ENCODE data around the gene PREX1. TPM values are rescaled to one million over a fixed set of nuclear protein-coding genes. Genes with fewer than 3 reads are reported as not detected.

Gene PREX1
- total and polyA plus RNA-seq, 4 donors: 20.4 to 49.0 (median 42.6) TPM

DNA sequence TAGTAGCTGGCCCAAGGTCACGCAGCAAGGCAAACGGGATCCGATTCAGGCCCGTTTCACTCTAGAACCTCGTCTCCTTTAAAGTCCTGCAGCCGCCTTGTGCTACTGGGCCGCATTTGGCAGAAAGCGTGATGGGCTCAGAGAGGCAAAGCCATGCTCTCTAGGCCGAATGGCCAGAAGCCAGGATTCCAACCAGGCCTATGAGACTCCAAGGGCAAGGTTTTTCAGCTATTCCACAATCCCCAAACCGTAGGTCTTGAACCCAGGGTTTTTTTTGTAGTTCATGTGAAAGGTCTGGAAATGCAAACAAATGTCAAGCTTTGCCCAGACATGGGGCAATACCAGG, 174.1 kb downstream of the PREX1 start:
- Histone ChIP-seq H3K9me3 (ENCODE audit: control insufficient read depth, low read length) (no peaks in the 10 kb centered on the region), H3K36me3 (ENCODE audit: control insufficient read depth in 1 of 2, insufficient read depth in 2 of 2, low read length in 1 of 2) (peaks cover 0 to 21% of the 10 kb centered on the region in 2 donors), H3K27me3 (ENCODE audit: control insufficient read depth in 1 of 2, insufficient read depth in 2 of 2, low read length in 1 of 2) (no peaks in the 10 kb centered on the region), H3K4me3 (ENCODE audit: low read length in 2 of 2) (no peak overlapping the region), H3K27ac (ENCODE audit: low read depth in 1 of 2, low read length in 2 of 2) (no peak overlapping the region), H3K4me1 (ENCODE audit: control insufficient read depth in 1 of 2, insufficient read depth in 2 of 2, low read length in 2 of 2) (no peaks in the 10 kb centered on the region)
- intact Hi-C loops (cut with DNase I): no loop called here
- WGBS, 2 donors: 84 to 89% methylated on average over 10 of the region's 10 CpGs
- no peak for ATAC-seq (ENCODE audit: low FRiP score)
- no peak for DNase-seq

DNA sequence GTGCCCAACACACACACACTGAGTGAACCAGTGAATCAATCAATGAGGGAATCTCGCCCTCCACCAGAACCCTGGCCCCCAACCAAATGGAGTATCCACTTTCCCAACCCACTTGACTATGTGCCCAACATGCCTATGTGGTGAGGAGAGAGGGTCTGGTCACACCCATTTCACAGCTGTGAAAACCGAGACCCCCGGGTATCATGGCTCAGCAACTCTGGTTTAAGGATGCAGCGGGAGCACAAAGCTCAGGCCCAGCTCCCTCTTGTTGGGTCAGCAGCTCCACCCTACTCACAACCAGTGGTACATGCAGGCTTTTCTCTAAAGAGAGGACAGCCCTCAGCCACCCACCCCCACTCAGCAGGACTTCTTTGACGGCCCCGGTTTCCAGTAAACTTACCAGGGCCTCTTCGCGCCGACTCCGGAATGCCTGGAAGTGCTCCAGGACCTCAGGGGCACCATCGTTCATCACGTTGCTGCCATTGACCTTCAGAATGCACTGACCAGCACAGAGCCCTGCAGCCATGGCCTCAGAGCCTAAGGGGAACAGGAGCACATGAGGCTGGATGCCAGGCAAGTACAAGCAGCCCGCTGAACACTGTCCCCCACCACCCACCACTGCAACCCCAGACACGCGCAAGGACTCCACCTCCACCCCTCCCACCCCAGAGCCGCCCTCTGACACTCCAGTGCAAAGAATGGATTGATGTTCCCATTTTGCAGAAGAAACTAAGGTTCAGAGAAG, 174.7 kb downstream of the PREX1 start:
- no peaks in the 10 kb centered on the region for H3K4me1 ChIP-seq (ENCODE audit: control insufficient read depth in 1 of 2, insufficient read depth in 2 of 2, low read length in 2 of 2)
- intact Hi-C loops (cut with DNase I): no loop called here
- peaks cover 0 to 21% of the 10 kb centered on the region in 2 donors for H3K36me3 ChIP-seq (ENCODE audit: control insufficient read depth in 1 of 2, insufficient read depth in 2 of 2, low read length in 1 of 2)

DNA sequence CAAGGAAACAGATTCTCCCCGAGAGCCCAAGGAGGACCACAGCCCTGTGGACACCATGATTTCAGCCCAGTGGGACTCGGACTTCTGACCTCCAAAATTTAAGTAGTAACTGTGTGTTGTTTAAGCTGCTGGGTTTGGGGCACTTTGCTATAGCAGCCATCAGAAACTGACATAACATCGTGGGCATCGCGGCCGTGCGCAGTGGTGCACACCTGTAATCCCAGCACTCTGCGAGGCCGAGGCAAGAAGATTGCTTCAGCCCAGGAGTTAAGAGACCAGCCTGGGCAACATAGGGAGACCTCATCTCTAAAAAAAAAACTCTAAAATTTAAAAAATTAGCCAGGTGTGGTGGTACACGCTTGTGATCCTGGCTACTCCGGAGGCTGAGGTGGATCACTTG, 175.8 kb downstream of the PREX1 start:
- ATAC-seq (ENCODE audit: low FRiP score): no peak
- peaks cover 0 to 21% of the 10 kb centered on the region in 2 donors for H3K36me3 ChIP-seq (ENCODE audit: control insufficient read depth in 1 of 2, insufficient read depth in 2 of 2, low read length in 1 of 2)
- H3K27me3 ChIP-seq (ENCODE audit: control insufficient read depth in 1 of 2, insufficient read depth in 2 of 2, low read length in 1 of 2): no peaks in the 10 kb centered on the region
- H3K27ac ChIP-seq (ENCODE audit: low read depth in 1 of 2, low read length in 2 of 2): no peak overlapping the region
- H3K4me1 ChIP-seq (ENCODE audit: control insufficient read depth in 1 of 2, insufficient read depth in 2 of 2, low read length in 2 of 2): no peaks in the 10 kb centered on the region
- intact Hi-C loops (cut with DNase I): no loop called here
- no peak for DNase-seq
- WGBS, 2 donors: 93 to 94% methylated on average over 11 of the region's 11 CpGs
- H3K4me3 ChIP-seq (ENCODE audit: low read length in 2 of 2): no peak overlapping the region
- no peaks in the 10 kb centered on the region for H3K9me3 ChIP-seq (ENCODE audit: control insufficient read depth, low read length)

More for the DNA sequence above, 174.7 kb downstream of the PREX1 start:
- H3K27me3 ChIP-seq (ENCODE audit: control insufficient read depth in 1 of 2, insufficient read depth in 2 of 2, low read length in 1 of 2): no peaks in the 10 kb centered on the region
- H3K4me3 ChIP-seq (ENCODE audit: low read length in 2 of 2): no peak overlapping the region
- H3K9me3 ChIP-seq (ENCODE audit: control insufficient read depth, low read length): no peaks in the 10 kb centered on the region
- ATAC-seq (ENCODE audit: low FRiP score) (no peak), DNase-seq (no peak)
- WGBS, 2 donors: 59 to 62% methylated on average over 16 of the region's 16 CpGs
- H3K27ac ChIP-seq (ENCODE audit: low read depth in 1 of 2, low read length in 2 of 2): no peak overlapping the region

DNA sequence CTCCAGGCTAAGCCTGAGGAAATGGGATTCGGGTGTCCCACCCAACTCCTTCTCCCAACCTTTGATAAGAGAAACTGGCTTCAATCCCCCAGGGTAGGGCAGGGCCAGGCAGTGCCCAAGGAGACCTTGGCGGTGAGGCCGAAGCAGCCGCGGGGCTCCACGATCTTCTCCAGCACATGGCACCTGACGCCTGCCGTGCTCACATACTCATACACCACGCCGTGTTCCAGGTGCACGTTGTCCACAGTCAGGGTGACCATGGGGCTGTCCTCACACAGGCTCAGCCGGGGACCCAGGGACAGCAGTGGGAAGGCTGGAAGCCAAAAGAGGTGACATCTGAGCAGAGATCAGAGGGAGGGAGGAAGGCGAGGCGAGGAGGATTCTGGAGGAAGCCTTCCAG, 176.5 kb downstream of the PREX1 start:
- ATAC-seq (ENCODE audit: low FRiP score) (no peak), DNase-seq (no peak)
- WGBS, 2 donors: 90 to 94% methylated on average over 14 of the region's 14 CpGs
- Histone ChIP-seq H3K27ac (ENCODE audit: low read depth in 1 of 2, low read length in 2 of 2) (no peak overlapping the region), H3K4me3 (ENCODE audit: low read length in 2 of 2) (no peak overlapping the region), H3K4me1 (ENCODE audit: control insufficient read depth in 1 of 2, insufficient read depth in 2 of 2, low read length in 2 of 2) (no peaks in the 10 kb centered on the region), H3K27me3 (ENCODE audit: control insufficient read depth in 1 of 2, insufficient read depth in 2 of 2, low read length in 1 of 2) (no peaks in the 10 kb centered on the region), H3K36me3 (ENCODE audit: control insufficient read depth in 1 of 2, insufficient read depth in 2 of 2, low read length in 1 of 2) (peaks cover 0 to 21% of the 10 kb centered on the region in 2 donors), H3K9me3 (ENCODE audit: control insufficient read depth, low read length) (no peaks in the 10 kb centered on the region)
- intact Hi-C loops (cut with DNase I): no loop called here

DNA sequence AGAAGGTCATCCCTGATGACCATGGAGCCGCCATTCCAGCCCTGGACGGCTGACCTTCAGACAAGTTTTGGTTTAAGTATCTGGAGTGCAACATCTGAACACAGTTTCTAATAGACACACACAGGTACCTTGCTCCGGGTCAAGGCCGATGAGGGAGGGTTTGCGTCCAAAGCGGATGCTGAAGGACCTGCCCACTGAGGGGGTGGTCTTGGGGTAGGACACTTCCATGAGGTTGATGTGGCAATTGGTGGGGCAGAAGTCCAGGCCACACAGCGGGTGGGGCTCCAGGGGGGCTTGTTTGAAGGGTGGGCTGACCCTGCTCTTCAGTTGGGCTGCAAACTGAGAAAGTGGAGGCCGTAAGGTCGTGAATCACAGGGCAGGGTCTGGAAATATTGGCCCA, 177.9 kb downstream of the PREX1 start:
- H3K27me3 ChIP-seq (ENCODE audit: control insufficient read depth in 1 of 2, insufficient read depth in 2 of 2, low read length in 1 of 2): no peaks in the 10 kb centered on the region
- 92 to 94% methylated on average over 9 of the region's 9 CpGs for WGBS, 2 donors
- no peaks in the 10 kb centered on the region for H3K9me3 ChIP-seq (ENCODE audit: control insufficient read depth, low read length)
- no peak overlapping the region for H3K27ac ChIP-seq (ENCODE audit: low read depth in 1 of 2, low read length in 2 of 2)
- intact Hi-C loops (cut with DNase I): no loop called here
- no peaks in the 10 kb centered on the region for H3K4me1 ChIP-seq (ENCODE audit: control insufficient read depth in 1 of 2, insufficient read depth in 2 of 2, low read length in 2 of 2)
- H3K36me3 ChIP-seq (ENCODE audit: control insufficient read depth in 1 of 2, insufficient read depth in 2 of 2, low read length in 1 of 2): peaks cover 0 to 25% of the 10 kb centered on the region in 2 donors
- H3K4me3 ChIP-seq (ENCODE audit: low read length in 2 of 2): no peak overlapping the region
- ATAC-seq (ENCODE audit: low FRiP score) (no peak), DNase-seq (no peak)

DNA sequence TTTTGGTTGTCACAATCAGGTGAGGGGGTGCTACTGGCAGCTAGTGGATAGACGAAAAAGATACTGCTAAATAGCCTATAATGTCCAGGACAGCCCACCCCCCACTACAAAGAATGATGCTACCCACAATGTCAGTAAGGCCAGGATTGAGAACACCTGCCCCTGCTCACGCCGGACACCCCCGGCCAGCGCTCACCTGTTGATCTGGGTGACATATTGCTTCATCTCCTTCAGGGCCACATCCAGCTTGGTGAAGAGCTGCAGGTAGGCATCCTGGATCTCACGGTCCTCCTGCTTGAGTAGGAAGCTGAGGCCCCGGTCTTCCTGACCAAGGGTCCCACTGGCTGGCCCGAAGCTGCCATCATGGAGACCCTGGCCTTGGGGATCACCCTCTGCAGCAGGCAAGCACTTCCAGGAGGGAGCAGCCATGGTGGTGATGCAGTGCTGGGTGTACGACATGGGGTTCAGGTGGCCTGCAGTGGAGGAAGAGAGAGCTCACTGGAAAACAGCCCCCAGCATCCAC, 178.6 kb downstream of the PREX1 start:
- Histone ChIP-seq H3K27ac (ENCODE audit: low read depth in 1 of 2, low read length in 2 of 2) (no peak overlapping the region), H3K9me3 (ENCODE audit: control insufficient read depth, low read length) (no peaks in the 10 kb centered on the region), H3K4me3 (ENCODE audit: low read length in 2 of 2) (no peak overlapping the region), H3K4me1 (ENCODE audit: control insufficient read depth in 1 of 2, insufficient read depth in 2 of 2, low read length in 2 of 2) (no peaks in the 10 kb centered on the region), H3K27me3 (ENCODE audit: control insufficient read depth in 1 of 2, insufficient read depth in 2 of 2, low read length in 1 of 2) (no peaks in the 10 kb centered on the region), H3K36me3 (ENCODE audit: control insufficient read depth in 1 of 2, insufficient read depth in 2 of 2, low read length in 1 of 2) (peaks cover 0 to 24% of the 10 kb centered on the region in 2 donors)
- DNase-seq (no peak), ATAC-seq (ENCODE audit: low FRiP score) (no peak)
- intact Hi-C loops (cut with DNase I): no loop called here
- WGBS, 2 donors: 92 to 93% methylated on average over 9 of the region's 9 CpGs

DNA sequence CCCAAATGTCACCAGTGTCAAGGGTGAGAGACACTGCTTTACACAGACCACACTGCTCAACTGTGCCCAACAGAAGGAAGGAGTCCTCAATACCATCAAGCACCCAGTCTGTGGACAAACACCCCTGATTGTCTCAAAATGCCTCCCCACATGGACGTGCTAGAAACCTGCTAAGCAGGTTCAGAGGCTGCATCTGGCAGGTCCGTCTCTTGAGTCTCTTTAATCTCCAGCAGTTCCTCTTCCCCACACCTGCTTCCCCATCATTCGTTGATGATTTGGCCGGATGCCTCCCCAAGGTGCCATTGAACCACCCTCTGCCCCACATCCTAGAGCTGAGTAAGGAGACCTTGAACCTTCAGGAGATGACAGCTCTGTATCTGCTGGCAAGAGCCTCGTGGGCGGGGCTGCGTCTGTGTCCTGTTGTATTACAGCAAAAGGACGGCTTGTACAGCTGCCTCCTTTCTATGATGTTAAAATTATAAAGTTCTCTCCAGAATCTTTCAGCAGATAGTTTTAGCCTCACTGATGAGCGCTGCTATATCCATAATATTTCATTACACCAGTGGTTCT, 179.2 kb downstream of the PREX1 start:
- Histone ChIP-seq H3K4me3 (ENCODE audit: low read length in 2 of 2) (no peak overlapping the region), H3K36me3 (ENCODE audit: control insufficient read depth in 1 of 2, insufficient read depth in 2 of 2, low read length in 1 of 2) (peaks cover 0 to 26% of the 10 kb centered on the region in 2 donors), H3K4me1 (ENCODE audit: control insufficient read depth in 1 of 2, insufficient read depth in 2 of 2, low read length in 2 of 2) (no peaks in the 10 kb centered on the region), H3K27ac (ENCODE audit: low read depth in 1 of 2, low read length in 2 of 2) (no peak overlapping the region), H3K9me3 (ENCODE audit: control insufficient read depth, low read length) (no peaks in the 10 kb centered on the region), H3K27me3 (ENCODE audit: control insufficient read depth in 1 of 2, insufficient read depth in 2 of 2, low read length in 1 of 2) (no peaks in the 10 kb centered on the region)
- WGBS, 2 donors: 82 to 83% methylated on average over 9 of the region's 9 CpGs
- intact Hi-C loops (cut with DNase I): no loop called here
- ATAC-seq (ENCODE audit: low FRiP score) (no peak), DNase-seq (no peak)

DNA sequence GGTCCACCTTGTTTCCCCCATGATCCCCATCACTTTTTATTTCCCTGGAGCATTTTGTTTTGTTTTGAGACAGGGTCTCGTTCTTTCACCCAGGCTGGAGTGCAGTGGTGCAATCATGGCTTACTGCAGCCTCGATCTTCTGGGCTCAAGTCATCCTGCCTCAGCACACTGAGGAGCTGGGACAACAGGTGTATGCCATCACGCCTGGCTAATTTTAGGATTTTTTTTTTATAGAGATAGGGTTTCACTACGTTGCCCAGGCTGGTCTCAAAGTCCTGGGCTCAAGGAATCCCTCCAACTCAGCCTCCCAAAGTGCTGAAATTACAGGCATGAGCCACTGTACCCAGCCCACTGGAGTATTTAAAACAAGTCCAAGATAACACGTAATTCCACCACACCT, 179.9 kb downstream of the PREX1 start:
- no peaks in the 10 kb centered on the region for H3K4me1 ChIP-seq (ENCODE audit: control insufficient read depth in 1 of 2, insufficient read depth in 2 of 2, low read length in 2 of 2)
- H3K27me3 ChIP-seq (ENCODE audit: control insufficient read depth in 1 of 2, insufficient read depth in 2 of 2, low read length in 1 of 2): no peaks in the 10 kb centered on the region
- H3K4me3 ChIP-seq (ENCODE audit: low read length in 2 of 2): no peak overlapping the region
- DNase-seq: no peak
- WGBS, 2 donors: 72% methylated on average over 5 of the region's 5 CpGs
- H3K9me3 ChIP-seq (ENCODE audit: control insufficient read depth, low read length): no peaks in the 10 kb centered on the region
- intact Hi-C loops (cut with DNase I): no loop called here
- no peak for ATAC-seq (ENCODE audit: low FRiP score)
- peaks cover 0 to 26% of the 10 kb centered on the region in 2 donors for H3K36me3 ChIP-seq (ENCODE audit: control insufficient read depth in 1 of 2, insufficient read depth in 2 of 2, low read length in 1 of 2)
- no peak overlapping the region for H3K27ac ChIP-seq (ENCODE audit: low read depth in 1 of 2, low read length in 2 of 2)

DNA sequence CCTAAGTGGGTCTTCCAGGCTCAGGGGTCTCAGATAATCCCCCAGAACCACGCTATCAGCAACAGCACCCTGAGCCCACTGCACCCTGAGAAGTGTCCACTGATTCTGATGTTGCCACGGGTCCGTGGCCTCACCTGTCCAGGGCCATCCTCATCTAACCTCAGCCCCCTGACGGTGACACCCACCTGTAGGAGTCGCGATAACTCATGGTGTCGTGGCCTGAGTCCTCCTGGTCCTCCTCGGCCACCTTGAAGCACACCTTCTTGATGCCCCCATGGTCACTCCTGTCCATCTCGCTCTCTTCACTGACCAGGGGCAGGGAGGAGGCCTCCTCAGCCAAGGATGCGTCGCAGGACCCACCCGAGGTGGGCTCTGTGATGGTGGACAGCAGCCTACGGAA, 182.1 kb downstream of the PREX1 start:
- WGBS, 2 donors: 87% methylated on average over 13 of the region's 13 CpGs
- Histone ChIP-seq H3K27me3 (ENCODE audit: control insufficient read depth in 1 of 2, insufficient read depth in 2 of 2, low read length in 1 of 2) (no peaks in the 10 kb centered on the region), H3K9me3 (ENCODE audit: control insufficient read depth, low read length) (no peaks in the 10 kb centered on the region), H3K27ac (ENCODE audit: low read depth in 1 of 2, low read length in 2 of 2) (no peak overlapping the region), H3K4me3 (ENCODE audit: low read length in 2 of 2) (no peak overlapping the region), H3K36me3 (ENCODE audit: control insufficient read depth in 1 of 2, insufficient read depth in 2 of 2, low read length in 1 of 2) (peaks cover 0 to 15% of the 10 kb centered on the region in 2 donors), H3K4me1 (ENCODE audit: control insufficient read depth in 1 of 2, insufficient read depth in 2 of 2, low read length in 2 of 2) (no peaks in the 10 kb centered on the region)
- ATAC-seq (ENCODE audit: low FRiP score) (no peak), DNase-seq (no peak)
- intact Hi-C loops (cut with DNase I): no loop called here
